Naive thymus-derived CD4-positive, alpha-beta T cell (primary cell): Measurements from ENCODE around the gene DUS1L. TPM values are rescaled to one million over a fixed set of nuclear protein-coding genes. Genes with fewer than 3 reads are reported as not detected.

Experiments
- ATAC-seq: fragments of 150-1000 bp; cut with Tn5 transposase; 2 replicates; pipeline ENCODE4 v1.10.0; 2021; ENCODE audit warnings: mild to moderate bottlenecking, moderate library complexity
- CTCF ChIA-PET: fragments of 350-600 bp; sonication (Branson Sonifier 250); formaldehyde crosslinking; loops from one replicate; lab custom pipeline; 2021; ENCODE audit warnings: antibody characterized with exemption; lab: Charles Lee
- POLR2A ChIA-PET: fragments of 350-600 bp; sonication (Branson Sonifier 250); formaldehyde crosslinking; loops from one replicate; lab custom pipeline; 2021; ENCODE audit warnings: antibody characterized with exemption, inconsistent platforms; lab: Charles Lee
- DNase-seq, 9 donors: peaks; one replicate each; pipeline versions ENCODE4 v3.0.0 to v3.0.0-alpha.2; 2020 to 2022; ENCODE audit warnings: mixed read lengths in 1 of 9
- H3K27ac ChIP-seq: one replicate; pipeline ENCODE4 v1.7.0; 2013; ENCODE audit warnings: mild to moderate bottlenecking, low read depth, low read length, moderate library complexity
- H3K27me3 ChIP-seq, 2 donors: one replicate each; pipeline ENCODE4 v1.7.0; 2013; ENCODE audit warnings: low read length in 2 of 2, mild to moderate bottlenecking in 2 of 2, moderate library complexity in 2 of 2; ENCODE audit not compliant: control insufficient read depth in 2 of 2, insufficient read depth in 2 of 2
- H3K36me3 ChIP-seq, 3 experiments: 1 replicate in 2 of 3; 2 replicates in 1 of 3; pipeline ENCODE4 v1.7.0; 2013; ENCODE audit warnings: low read length in 3 of 3, mild to moderate bottlenecking in 3 of 3, moderate library complexity in 1 of 3; ENCODE audit not compliant: insufficient read depth in 3 of 3, control insufficient read depth in 2 of 3
- H3K4me1 ChIP-seq, 2 donors: one replicate each; pipeline ENCODE4 v1.7.0; 2013; ENCODE audit warnings: low read length in 2 of 2, mild to moderate bottlenecking in 2 of 2, moderate library complexity in 1 of 2; ENCODE audit not compliant: control insufficient read depth in 2 of 2, insufficient read depth in 2 of 2
- H3K4me3 ChIP-seq: 2 replicates; pipeline ENCODE4 v1.7.0; 2013; ENCODE audit warnings: mild to moderate bottlenecking, low read length
- H3K9me3 ChIP-seq, 3 experiments: 1 replicate in 2 of 3; 2 replicates in 1 of 3; pipeline ENCODE4 v1.7.0; 2013; ENCODE audit warnings: low read length in 3 of 3; ENCODE audit not compliant: control insufficient read depth in 2 of 3
- H3K27ac Mint-ChIP-seq, 9 donors: one replicate each; pipeline ENCODE4 v1.8.0; 2020 to 2022; ENCODE audit warnings: mixed read lengths in 9 of 9, mild to moderate bottlenecking in 8 of 9, moderate library complexity in 5 of 9, inconsistent platforms in 2 of 9
- H3K27me3 Mint-ChIP-seq, 5 donors: one replicate each; pipeline ENCODE4 v1.8.0; 2021 to 2022; ENCODE audit warnings: mixed read lengths in 5 of 5, mild to moderate bottlenecking in 1 of 5
- H3K36me3 Mint-ChIP-seq, 5 donors: one replicate each; pipeline ENCODE4 v1.8.0; 2020 to 2022; ENCODE audit warnings: mixed read lengths in 5 of 5, mild to moderate bottlenecking in 3 of 5, inconsistent platforms in 1 of 5
- H3K4me1 Mint-ChIP-seq, 7 donors: one replicate each; pipeline ENCODE4 v1.8.0; 2020 to 2022; ENCODE audit warnings: mixed read lengths in 7 of 7, mild to moderate bottlenecking in 3 of 7, inconsistent platforms in 1 of 7
- H3K4me3 Mint-ChIP-seq, 10 donors: one replicate each; pipeline ENCODE4 v1.8.0; 2020 to 2022; ENCODE audit warnings: mild to moderate bottlenecking in 10 of 10, mixed read lengths in 10 of 10, moderate library complexity in 6 of 10, inconsistent platforms in 2 of 10
- H3K9me3 Mint-ChIP-seq, 11 donors: one replicate each; pipeline ENCODE4 v1.8.0; 2020 to 2022; ENCODE audit warnings: mixed read lengths in 11 of 11, mild to moderate bottlenecking in 4 of 11, inconsistent platforms in 1 of 11, moderate library complexity in 1 of 11
- intact Hi-C, 2 donors: fragments of 100-400 bp; cut with micrococcal nuclease; formaldehyde crosslinking; loops; one replicate each; pipeline ENCODE4 v1.15.1; 2023
- polyA plus RNA-seq, 2 donors: library from polyadenylated mRNA; unstranded; fragments of 300-500 nt; fragmentation: Illumina TruSeq; gene quantifications; one replicate each; pipeline ENCODE4 v1.2.3, GENCODE V29; 2021
- total RNA-seq, 6 experiments: library from RNA in 5 of 6; stranded (reverse) in 5 of 6; gene quantifications; 1 replicate in 5 of 6; 2 replicates in 1 of 6; pipeline ENCODE4 v1.2.3 and lab custom pipeline; 2021 to 2026

DUS1L gene
- total and polyA plus RNA-seq, 7 experiments from 2014 or later, result 52.9 to 157 (median 143) TPM

DNA sequence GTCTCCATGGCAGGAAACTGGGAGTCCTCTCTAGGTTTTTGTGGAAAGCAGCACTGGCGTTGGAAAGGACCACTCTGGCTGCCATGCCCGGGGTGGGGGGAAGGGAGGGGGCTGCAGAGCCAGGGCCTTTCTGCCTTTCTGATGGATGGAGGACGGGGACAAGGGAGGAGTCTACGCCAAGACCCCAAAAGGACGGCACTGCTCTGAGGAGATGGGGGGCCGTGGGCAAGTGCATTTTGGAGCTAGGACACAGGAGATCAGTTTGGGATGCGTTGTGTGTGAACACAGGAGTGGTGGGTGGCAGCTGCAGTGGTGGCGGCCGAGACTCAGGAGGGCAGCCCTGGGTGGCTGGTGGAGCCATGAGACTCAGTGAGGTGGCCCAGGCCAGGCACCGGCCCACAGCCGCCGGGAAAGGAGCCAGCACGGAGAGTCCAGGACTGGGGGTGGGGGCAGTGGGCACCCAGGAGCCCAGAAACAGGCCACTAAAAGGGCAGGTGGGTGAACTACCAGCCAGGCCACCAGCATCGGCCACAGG lies 45.0 kb downstream of the DUS1L start:
- ChIA-PET CTCF (interaction anchor here (1.2 to 6.1 kb wide), 9 partner anchors 9 to 86 kb away, joined by 3 to 122 read pairs (median 7); partner anchors contain the start of gene NOTUM), POLR2A (interaction anchor here (0.6 to 4.6 kb wide), 5 partner anchors 17 to 313 kb away, joined by 3 to 29 read pairs (median 6); partner anchors contain the start of genes DCXR, NOTUM and SECTM1)
- H3K27ac ChIP-seq, result no peak overlapping the region
- peaks cover 0 to 25% (median 0%) of the 10 kb centered on the region in 3 experiments for H3K36me3 ChIP-seq
- H3K4me3 ChIP-seq, result no peak overlapping the region
- H3K9me3 ChIP-seq, result no peaks in the 10 kb centered on the region
- no peak for ATAC-seq
- no peaks in the 10 kb centered on the region for H3K27me3 Mint-ChIP-seq
- H3K27ac Mint-ChIP-seq, result no peak overlapping the region
- H3K4me1 Mint-ChIP-seq, result peaks cover 0 to 28% (median 22%) of the 10 kb centered on the region in 7 donors
- peaks cover 16 to 29% of the 10 kb centered on the region in 2 donors for H3K4me1 ChIP-seq
- no peak for DNase-seq
- H3K4me3 Mint-ChIP-seq, result peak overlapping the region in 6 of 10 donors; percentile 7 to 87 (median 84)
- no peaks in the 10 kb centered on the region for H3K27me3 ChIP-seq
- H3K9me3 Mint-ChIP-seq, result no peaks in the 10 kb centered on the region
- intact Hi-C loops, result loop anchor here (1.0 to 5.0 kb wide), 5 partner anchors 61 to 397 kb away; partner anchors contain the start of genes MCRIP1 (in 2 of the 2), HEXD (in 1 of the 2), OGFOD3 (in 1 of the 2) and PCYT2 (in 1 of the 2)
- H3K36me3 Mint-ChIP-seq, result no peaks in the 10 kb centered on the region

DNA sequence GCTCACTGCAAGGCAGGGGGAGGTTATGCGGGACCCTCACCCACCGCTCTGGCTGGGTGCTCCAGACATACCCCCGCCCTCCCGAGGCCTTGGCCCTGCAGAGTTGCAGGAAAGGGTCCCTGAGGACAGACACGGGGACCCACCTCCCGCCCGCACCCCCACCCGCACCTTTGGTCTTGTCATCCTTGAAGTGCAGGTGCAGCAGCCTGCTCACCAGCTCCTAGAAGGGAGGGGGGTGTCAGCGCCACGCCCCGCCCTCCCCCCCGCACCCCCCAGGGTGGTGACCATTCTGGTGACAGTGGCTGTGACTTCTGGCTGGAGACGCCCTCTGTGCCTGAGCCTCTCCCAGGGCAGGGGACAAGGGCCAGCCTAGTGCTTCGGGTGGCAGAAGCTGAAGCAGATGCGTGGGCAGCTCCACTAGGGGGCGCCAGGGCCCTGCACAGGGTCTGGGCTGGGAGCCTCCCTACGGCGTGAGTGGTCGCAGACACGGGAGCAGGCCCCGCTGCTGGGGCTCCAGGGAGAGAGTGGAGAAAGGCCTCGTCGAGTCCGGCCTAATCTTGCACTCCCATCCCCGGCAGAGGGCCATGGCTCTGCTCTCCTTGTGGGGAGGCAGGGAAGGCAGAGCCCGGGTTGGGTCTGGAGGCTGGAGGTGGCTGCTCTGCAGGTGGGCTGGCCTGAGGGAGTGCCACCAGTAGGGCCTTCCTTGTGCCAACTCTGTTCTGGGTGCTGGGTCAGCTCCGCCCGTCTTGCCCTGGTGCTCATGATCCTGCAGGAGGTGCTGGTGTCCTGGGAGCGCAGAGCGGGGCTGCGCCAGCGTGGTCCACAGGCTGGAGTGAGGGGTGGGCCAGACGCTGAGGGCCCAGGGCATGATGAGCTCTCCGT lies 45.7 kb downstream of the DUS1L start:
- Histone ChIP-seq H3K4me3 (no peak overlapping the region), H3K36me3 (peaks cover 0 to 25% (median 0%) of the 10 kb centered on the region in 3 experiments), H3K9me3 (no peaks in the 10 kb centered on the region), H3K4me1 (peaks cover 16 to 29% of the 10 kb centered on the region in 2 donors), H3K27ac (no peak overlapping the region), H3K27me3 (no peaks in the 10 kb centered on the region)
- peak overlapping the region in 3 of 10 donors; percentile 54 to 82 (median 56) for H3K4me3 Mint-ChIP-seq
- no peaks in the 10 kb centered on the region for H3K36me3 Mint-ChIP-seq
- ChIA-PET POLR2A (interaction anchor here (0.6 to 4.6 kb wide), 3 partner anchors 52 to 313 kb away, joined by 3 to 29 read pairs (median 15); partner anchors contain the start of genes NOTUM and SECTM1), CTCF (interaction anchor here (0.9 to 6.1 kb wide), 9 partner anchors 9 to 86 kb away, joined by 3 to 122 read pairs (median 5); partner anchors contain the start of gene NOTUM)
- DNase-seq, result peak in 8 of 9 donors; percentile 37 to 78 (median 53)
- H3K9me3 Mint-ChIP-seq, result no peaks in the 10 kb centered on the region
- no peaks in the 10 kb centered on the region for H3K27me3 Mint-ChIP-seq
- intact Hi-C loops, result loop anchor here (5.0 kb wide), 4 partner anchors 108 to 397 kb away; partner anchors contain the start of genes MCRIP1 (in 2 of the 2), HEXD (in 1 of the 2), OGFOD3 (in 1 of the 2) and PCYT2 (in 1 of the 2)
- ATAC-seq, result no peak
- peaks cover 0 to 28% (median 22%) of the 10 kb centered on the region in 7 donors for H3K4me1 Mint-ChIP-seq
- H3K27ac Mint-ChIP-seq, result no peak overlapping the region

DNA sequence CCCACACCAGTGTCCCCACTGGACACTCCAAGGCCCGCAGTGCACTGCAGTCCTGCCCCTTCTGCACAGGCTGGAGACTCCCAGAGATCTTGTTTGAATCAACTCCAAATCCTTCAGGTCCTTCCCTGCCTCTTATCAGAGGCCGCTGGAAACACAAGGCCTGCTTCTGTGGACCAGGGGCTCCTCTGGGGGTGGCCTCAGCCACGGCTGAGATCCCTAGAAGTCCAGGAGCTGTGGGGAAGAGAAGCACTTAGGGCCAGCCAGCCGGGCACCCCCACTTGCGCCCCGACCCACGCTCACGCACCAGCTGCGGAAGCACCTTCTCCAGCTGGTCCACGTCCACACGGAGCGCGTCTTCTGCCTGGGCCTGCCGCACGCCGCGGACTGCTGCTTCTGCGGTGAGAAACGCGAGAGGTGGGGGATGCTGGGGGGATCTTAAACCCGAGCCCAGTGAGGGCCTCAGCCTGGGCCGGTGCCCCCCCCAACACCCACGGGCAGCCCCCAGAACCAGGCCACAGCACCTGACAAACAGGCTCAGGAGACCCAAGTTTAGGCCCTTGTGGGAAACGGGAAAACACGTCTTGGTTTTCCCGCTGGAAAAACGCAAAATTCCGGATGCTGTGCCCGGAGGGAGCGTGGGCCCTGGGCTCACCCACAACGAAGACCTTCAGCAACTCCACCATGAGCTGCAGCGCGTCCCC lies 46.5 kb downstream of the DUS1L start:
- H3K27ac ChIP-seq, result no peak overlapping the region
- DNase-seq (no peak), ATAC-seq (no peak)
- no peaks in the 10 kb centered on the region for H3K9me3 ChIP-seq
- intact Hi-C loops, result no loop called here
- H3K36me3 ChIP-seq, result peaks cover 0 to 25% (median 0%) of the 10 kb centered on the region in 3 experiments
- Mint-ChIP-seq H3K9me3 (no peaks in the 10 kb centered on the region), H3K36me3 (no peaks in the 10 kb centered on the region), H3K27ac (no peak overlapping the region), H3K4me1 (peaks cover 0 to 26% (median 20%) of the 10 kb centered on the region in 7 donors), H3K27me3 (no peaks in the 10 kb centered on the region), H3K4me3 (no peak overlapping the region)
- ChIA-PET CTCF (interaction anchor here (0.5 to 6.1 kb wide), 9 partner anchors 10 to 135 kb away, joined by 3 to 122 read pairs (median 4); partner anchors contain the start of gene NOTUM), POLR2A (interaction anchor here (4.6 kb wide), 1 partner anchor 58 kb away, joined by 29 read pairs; the partner anchor contains the start of gene NOTUM)
- no peak overlapping the region for H3K4me3 ChIP-seq
- H3K4me1 ChIP-seq, result peaks cover 13 to 27% of the 10 kb centered on the region in 2 donors
- no peaks in the 10 kb centered on the region for H3K27me3 ChIP-seq

DNA sequence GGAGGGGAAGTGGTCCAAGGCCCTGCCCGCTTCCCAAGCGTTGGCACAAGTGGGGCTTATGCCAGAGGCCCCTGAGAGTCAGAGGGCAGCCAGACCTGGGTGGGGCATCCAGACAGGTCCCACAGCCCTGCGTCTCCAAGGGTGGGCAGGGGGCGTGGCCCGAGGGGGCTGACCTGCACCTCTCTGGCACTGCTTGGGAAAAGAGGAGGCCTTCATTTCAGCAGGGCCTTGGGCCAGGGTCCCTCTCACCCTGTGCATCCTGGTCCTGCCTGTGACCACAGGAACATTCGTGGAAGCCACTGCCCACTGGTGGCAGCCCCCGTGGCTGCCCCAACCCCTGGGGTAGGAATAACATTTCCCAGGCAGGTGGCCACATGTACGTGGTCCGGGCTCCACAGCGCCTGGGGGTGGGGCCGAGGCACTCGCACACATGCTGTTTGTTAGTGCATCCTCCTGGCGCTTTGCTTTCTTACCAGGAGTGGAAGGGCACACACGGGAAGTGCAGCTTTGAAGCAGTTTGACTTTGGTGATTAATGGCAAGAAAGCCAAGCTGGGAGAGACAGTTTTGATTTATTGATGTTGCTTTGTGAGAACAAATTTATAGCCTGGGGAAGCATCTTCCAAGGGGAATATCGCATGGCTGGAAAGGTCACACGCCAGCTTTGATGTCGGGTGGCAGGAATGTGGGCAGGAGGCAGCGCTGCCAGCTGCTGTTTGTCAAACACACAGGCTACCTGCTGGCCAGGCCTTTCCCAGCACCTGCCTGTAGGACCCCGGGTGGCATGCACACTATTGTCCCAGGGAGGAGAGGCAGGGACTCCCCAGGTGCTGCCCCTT lies 47.2 kb downstream of the DUS1L start:
- Mint-ChIP-seq H3K4me3 (no peak overlapping the region), H3K27me3 (no peaks in the 10 kb centered on the region), H3K27ac (peak overlapping the region in 1 of 9 donors; percentile 36), H3K36me3 (no peaks in the 10 kb centered on the region), H3K4me1 (peaks cover 0 to 20% (median 15%) of the 10 kb centered on the region in 7 donors), H3K9me3 (no peaks in the 10 kb centered on the region)
- Histone ChIP-seq H3K36me3 (peaks cover 0 to 25% (median 0%) of the 10 kb centered on the region in 3 experiments), H3K27me3 (no peaks in the 10 kb centered on the region), H3K4me1 (peaks cover 9 to 23% of the 10 kb centered on the region in 2 donors), H3K27ac (no peak overlapping the region), H3K4me3 (no peak overlapping the region), H3K9me3 (no peaks in the 10 kb centered on the region)
- ChIA-PET POLR2A (no interaction called here), CTCF (interaction anchor here (0.5 to 6.1 kb wide), 4 partner anchors 38 to 134 kb away, joined by 3 to 122 read pairs (median 5); partner anchors contain the start of gene NOTUM)
- ATAC-seq (no peak), DNase-seq (no peak)
- intact Hi-C loops, result no loop called here

DNA sequence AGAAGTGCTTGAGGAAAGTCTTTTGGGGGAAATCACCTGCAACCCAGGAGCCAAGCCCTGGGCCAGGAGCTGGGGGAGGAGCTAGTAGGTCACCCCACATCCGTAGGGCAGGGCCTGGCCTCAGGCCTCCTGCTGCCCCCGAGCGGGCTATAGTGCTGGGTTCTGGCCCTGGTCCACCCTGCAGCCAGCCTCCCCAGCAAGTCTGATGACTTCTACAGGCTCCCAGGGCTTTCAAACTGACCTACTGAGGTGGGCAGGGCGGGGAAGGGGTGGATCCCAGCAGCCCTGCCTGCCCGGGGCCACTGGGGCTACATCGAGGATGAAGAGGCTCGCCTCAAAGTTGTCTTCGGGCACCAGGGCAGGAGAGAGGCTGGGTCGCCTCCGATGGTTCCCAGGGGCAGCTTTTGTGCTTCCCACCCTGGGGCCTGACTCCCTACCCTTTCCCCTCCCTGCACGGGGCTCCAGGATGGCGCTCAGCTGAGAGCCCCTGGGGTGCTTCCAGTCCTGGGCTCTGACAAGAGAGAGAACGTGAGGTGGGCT lies 47.9 kb downstream of the DUS1L start:
- no peaks in the 10 kb centered on the region for H3K9me3 ChIP-seq
- peaks cover 9 to 23% of the 10 kb centered on the region in 2 donors for H3K4me1 ChIP-seq
- CTCF ChIA-PET, result interaction anchor here (0.9 to 1.0 kb wide), 2 partner anchors 58 to 64 kb away, joined by 3 read pairs; no protein-coding TSS in a partner anchor
- intact Hi-C loops, result no loop called here
- no peak overlapping the region for H3K27ac ChIP-seq
- POLR2A ChIA-PET, result no interaction called here
- no peak overlapping the region for H3K4me3 Mint-ChIP-seq
- no peak overlapping the region for H3K4me3 ChIP-seq
- ATAC-seq, result no peak
- H3K36me3 Mint-ChIP-seq, result no peaks in the 10 kb centered on the region
- no peak overlapping the region for H3K27ac Mint-ChIP-seq
- no peaks in the 10 kb centered on the region for H3K27me3 Mint-ChIP-seq
- no peaks in the 10 kb centered on the region for H3K27me3 ChIP-seq
- H3K4me1 Mint-ChIP-seq, result peaks cover 0 to 20% (median 15%) of the 10 kb centered on the region in 7 donors
- H3K36me3 ChIP-seq, result peaks cover 0 to 25% (median 0%) of the 10 kb centered on the region in 3 experiments
- H3K9me3 Mint-ChIP-seq, result no peaks in the 10 kb centered on the region
- DNase-seq, result no peak
